Renal cortical epithelial cell (primary cell): Measurements from ENCODE around the gene TIMM23. TPM values are rescaled to one million over a fixed set of nuclear protein-coding genes. Genes with fewer than 3 reads are reported as not detected.
"Not testable (repeated sequence)": the region's sequence is repeated elsewhere in the genome, so short reads cannot be mapped to it uniquely, and the experiment has no call there.

ENCODE experiments used
- DNase-seq: peaks from one replicate; pipeline ENCODE4 v3.0.0-alpha.2; 2011; ENCODE audit warnings: low read depth
- total RNA-seq: library from RNA; depleted of rRNA; stranded (reverse); fragments of >200 nt; gene quantifications from 2 replicates; pipeline ENCODE4 v1.2.3, GENCODE V29; 2014

Gene TIMM23
- total RNA-seq, 1 donor from 2014 or later: 91.4 TPM

DNA sequence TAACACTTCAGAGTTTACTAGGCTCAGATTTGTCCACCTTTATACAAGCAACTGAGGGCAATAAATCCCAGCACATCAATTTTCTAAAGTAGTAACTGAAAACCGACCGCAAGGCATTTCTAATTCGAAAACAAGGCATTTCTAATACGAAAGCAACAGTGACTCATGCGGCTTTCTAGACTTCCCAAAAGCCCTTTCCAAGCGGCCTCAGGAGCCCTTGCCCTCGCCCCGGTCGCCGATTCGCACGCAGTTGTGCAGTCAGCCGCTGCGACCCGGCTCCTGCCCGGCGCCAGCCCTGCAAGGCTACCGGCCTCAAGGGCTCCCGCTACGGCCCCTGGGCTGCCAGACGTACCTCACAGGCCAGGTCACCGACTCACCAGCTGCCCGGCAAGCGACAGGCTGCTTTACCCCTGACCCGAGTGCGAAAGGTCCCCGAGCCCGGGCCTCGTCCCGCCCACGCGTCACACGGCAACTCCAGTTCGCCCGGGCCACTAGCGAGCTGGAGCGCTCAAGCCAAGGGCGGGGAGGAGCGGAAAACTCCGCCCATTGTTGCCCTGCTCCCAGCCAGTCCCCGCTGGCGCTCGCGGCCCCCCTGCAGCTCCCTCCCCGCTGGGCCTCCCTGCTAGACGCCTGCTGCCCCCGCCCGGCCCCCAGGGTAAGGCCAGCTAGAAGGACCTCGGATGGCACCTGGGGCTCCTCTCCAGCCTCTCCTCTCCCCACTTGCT lies 50.9 kb downstream of the TIMM23 start:
- peak; percentile 97 for DNase-seq

DNA sequence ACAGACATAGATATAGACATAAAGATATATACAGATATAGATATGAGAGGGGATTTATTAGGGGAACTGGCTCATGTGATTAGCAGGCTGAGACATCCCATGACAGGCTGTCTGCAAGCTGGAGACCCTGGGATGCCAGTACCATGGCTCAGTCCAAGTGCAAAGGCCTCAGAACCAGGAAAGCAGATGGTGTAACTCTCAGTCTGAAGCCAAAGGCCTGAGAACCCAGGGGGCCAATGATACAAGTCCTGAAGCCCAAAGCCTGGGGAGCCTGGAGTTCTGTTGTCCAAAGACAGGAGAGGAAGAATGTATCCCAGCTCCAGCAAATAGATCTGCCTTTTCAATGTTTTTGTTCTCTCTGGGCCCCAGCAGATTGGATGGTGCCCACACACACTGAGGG lies 52.7 kb downstream of the TIMM23 start:
- DNase-seq: no peak

DNA sequence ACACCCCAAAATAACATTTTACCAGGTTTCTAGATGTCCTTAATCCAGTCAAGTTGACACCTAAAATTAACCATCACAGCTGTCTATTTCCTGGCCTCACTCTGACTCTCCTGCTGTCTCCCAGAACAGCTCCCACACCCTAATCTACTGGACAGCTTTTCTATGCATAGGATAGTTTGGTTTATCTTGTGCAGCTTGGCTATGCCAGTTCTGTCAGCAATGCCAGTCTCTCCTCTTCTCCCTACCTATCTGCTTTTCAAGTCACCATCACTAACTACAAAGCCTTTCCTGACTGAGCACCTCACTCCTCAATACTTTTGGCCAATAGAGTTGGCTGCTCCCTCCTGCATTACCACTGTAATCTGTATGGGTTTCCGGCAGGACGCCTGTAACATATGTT lies 53.1 kb downstream of the TIMM23 start:
- DNase-seq: no peak

DNA sequence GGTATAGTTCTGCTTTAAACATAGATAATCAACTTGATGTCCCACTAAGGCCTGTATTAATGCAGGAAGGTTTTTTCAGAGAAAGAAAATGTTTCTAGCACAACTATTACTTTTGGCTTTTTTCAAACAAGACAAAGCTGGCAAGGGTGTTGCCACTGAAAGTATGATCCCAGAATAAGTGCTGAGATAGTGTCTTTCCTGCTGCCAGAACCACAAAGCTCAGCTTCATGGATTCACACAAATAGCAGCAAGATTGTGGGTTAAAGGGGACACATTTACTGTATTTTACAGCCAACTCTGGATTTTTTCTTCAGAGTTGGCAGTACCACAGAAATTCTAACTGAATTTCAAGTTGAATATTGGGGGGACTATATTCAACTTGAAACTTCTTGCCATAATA lies 53.8 kb downstream of the TIMM23 start:
- no peak for DNase-seq

DNA sequence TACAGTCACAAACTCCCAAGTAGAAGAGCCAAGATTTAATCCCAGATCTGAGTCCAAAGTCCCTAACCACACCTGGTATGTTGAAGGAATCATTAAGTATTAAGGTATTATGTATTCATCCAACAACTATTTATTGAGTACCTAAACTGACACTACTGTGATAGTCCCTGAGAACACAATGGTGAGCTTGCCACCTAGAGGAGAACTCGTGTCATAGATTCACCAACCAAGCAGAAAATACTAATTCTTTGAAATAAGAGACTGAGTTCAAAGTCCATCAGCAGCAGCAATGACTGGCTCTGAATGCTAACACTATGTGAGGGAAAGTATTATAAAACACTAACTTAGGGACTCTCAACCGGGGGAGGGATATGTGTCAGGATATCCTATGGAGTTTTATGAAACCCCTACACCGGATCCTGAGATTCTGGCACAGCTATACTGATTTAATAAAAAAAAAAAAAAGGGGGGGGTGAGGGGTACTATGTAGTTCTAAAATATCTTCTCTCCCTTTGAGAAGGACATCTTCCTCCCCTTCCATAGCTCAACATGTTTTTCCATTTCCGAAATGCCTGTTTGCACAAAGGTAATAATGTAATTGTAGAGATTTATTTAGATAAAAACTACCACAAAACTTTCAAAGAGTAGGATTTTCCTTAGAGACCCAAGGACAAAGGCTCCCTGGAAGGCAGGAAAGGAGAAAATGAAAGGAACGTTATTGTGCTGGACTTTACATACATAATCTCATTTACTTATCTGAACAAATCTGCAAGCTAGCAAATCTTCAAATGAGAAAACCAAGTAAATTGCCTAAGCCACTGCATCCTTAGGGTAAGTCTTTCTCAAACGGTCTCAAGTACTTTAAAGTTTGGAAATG lies 56.5 kb downstream of the TIMM23 start:
- peak; percentile 90 for DNase-seq

DNA sequence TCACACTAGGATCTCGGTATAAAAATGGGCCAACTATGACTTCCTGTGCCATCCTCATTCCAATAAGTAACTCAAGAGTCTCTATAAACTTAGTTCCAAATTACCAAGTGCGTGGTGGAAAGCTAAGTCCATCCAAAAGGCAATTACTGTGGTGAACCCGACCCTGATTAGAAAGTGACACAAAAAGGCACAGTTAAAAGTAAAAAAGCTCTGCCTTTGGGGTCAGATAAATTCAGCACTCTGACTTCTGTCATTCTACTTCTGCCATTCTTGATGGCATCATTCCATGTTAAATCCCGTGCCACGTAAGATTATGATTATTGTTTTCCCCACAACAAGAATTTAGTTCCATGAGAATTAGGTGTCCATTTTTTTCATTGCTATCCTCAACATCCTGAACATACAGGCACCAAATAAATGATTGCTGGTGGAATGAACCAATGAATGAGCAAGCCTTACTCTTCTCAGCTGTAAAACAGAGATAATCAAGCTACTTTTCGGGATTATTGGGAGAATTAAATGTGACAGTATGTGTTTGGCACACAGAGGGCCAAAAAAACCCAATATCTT lies 57.3 kb downstream of the TIMM23 start:
- DNase-seq: no peak

DNA sequence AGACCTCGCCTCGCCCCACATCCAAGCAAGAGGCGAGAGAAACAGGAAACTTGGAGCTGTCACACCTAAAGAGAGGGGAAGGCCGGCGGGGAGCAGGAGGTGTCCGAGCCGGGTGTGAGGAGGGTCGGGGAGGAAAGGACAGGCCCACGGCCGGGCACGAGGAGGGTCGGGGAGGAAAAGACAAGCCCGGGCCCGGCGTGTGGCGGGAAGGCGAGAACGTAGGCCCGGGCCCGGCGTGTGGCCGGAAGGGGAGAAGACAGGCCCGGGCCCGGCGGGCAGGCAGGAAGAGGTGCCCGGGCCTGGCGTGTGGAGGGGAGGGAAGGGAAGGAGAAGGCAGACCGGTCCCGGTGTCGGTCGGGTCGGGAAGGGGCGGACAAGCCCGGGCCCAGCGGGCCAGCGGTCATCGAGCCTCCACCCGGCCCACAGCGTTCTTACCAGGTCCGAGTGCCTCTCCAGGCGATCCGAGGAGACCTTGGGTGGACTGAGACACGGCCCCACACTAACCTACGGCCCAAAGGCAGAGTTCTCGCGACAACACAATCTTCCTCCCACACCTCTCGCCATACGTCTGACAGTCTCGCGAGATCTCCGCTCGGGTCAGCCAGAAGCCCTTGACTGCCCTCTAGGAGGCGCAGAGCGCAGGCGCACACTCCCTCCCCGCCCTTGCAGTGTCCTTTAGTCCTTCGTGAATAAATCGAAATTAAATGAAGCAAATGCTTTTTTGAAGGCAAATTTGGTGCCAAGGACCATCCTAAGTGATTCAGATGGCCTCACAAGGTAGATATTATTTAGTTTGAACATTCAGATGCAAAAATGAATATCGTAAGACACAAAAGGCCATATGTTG lies 58.0 kb downstream of the TIMM23 start, which contains the start of gene NCOA4:
Gene NCOA4 (minus strand): TSS at position 533 of the 847 bp plus-strand sequence. CDS start 13,943 bp downstream, outside the sequence.
- peak; percentile 96 for DNase-seq

DNA sequence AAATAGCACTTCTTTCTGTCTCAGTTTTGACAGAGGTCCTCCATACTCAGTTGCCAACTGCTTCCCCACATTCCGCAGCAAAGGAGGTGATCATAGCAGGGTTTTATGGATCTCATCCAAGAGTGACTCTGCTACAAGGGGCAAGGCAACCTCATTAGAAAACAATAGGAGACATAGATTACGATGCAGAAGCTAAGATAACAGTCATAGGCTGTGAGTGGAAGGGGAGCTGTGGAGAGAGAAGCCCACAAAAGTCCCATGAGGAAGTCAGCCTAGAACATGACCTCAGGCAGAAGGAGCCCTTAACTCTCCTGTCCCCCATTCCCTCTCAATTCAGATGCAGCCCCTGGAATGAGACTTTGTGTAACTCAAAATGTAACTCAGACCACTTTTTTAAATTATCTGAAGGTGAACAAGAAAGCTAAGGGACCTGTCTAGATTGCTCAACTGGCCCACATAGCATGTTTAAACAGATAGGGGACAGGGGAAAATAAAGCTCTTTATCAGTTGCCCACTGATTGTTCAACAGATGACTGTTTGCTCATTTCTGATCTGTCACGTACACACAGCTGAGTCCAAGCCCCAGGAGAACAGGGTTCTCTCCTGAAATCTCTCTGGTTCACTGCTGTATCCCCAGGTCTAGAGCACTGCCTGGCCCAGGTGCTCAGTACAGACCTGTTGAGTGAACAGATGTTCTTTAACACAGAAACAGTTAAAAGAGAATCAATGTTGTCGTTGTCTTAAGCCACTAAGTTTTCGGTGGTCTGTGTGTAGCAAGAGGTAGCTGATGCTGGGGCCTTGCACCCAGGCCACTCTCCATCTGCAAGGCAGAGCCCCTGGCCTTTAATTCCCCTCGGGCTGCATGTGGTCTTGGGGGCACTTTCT lies 59.6 kb downstream of the TIMM23 start:
- DNase-seq: no peak

DNA sequence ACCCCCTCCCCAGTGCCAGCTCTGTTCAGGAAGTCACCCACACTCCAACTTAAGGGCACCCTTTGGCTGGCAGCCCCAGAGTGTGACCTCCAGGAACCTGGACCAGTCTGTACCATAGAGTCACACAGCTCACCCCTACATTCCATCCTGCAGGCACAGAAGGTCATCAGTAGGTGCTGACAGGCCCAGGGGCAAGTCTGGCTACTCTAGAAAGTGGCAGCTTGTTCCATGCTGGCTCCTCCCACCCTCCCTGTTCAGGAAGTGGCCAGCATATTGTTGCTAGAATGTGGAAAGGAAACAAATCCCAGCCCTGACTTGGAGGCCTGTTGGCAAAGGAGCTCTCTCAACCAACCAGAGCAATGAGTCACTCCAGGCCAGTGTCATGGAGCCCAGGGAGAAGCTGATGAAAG lies 61.3 kb downstream of the TIMM23 start:
- peak; percentile 91 for DNase-seq

DNA sequence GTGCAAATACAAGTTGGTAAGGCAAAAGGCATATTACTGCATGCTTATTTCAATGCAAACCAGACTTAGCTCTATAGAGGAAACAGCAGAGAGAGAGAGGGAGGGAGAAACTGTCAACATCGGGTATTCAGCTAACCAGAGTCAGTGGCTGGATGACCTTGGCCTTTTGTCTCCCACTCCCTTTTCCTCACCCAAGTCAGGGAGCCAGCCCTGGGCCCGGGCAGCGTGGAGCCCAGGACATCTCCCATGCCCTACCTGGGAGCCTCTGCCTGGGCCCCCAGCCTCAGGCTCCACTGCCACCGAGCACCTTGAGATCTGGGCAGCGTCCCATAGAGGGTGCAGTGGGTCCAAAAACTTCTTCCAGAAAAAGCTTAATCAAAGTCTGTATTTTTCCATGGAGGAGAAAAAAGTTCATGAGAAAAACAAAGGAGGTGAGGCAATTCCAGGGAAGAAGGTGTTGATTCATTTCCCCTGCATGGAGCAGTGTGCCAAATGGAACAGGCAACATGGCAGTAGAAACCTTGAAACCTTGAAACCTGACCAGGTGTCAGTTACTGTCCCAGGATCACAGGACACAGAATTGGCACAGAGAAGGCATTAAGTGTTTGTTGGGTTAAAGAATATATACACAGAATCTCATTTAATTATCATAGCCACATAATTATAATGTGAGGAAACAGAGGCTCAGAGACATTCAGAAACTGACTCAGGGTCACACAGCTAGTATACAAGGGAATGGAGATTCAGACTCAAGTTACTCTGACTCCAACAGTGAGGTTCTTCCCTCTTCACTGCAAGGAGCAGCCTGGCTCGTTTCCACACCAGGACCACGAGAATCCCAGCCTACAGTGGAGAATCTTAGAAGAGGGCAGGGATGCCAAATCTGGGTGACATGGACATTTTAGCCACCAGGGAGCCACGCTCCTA lies 63.9 kb downstream of the TIMM23 start:
- DNase-seq: peak; percentile 28

DNA sequence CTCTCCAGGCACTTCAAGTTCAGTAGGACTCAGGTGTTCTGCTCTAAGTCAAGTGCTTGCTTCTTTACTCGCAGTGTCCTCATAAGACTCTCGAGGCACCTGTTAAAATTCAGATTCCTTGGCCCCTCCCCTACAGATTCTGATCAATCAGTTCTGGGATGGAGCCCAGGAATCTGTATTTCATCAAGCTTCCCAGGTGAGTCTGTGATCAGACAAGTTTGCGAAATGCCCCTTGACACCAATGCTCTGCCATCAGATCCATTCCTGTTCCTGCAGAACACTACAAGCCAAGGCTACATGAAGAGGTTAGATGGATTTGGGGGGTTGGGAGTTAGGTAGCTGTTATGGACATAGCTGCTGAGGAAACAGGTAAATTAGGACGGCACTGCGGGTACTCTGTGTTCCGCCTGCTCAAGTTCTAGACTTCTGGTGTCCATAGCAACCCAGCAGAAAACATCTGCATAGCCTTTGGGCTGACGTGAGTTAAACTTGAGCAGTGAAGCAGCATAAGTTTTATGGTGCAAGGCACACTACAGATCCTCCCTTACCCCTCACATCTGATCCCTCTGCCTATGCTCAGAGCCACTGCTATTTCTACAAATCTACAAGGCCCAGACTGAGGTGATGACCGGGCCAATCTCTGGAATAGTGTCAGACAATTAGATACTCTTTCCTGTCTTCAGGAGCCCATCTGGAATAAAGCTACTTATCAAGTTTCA lies 65.0 kb downstream of the TIMM23 start:
- DNase-seq: no peak

DNA sequence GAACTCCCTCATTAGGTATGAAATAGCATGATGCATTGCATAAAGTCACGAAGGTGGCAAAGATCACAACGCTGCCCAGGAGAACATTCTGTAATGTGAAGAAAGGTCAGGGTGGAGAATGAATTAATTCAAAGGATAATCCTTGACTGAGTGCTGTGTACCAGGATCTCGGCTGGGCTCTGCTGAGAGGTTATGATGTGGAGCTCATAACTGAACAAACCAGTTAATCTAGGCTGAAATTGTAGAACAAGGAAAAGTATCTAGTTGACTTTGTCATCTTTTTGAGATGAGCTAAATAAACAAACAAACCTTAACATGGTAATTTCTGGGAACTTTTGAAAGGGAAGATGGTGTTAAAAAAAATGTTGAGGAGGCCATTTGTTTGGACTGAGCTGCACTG lies 67.7 kb downstream of the TIMM23 start:
- DNase-seq: no peak

DNA sequence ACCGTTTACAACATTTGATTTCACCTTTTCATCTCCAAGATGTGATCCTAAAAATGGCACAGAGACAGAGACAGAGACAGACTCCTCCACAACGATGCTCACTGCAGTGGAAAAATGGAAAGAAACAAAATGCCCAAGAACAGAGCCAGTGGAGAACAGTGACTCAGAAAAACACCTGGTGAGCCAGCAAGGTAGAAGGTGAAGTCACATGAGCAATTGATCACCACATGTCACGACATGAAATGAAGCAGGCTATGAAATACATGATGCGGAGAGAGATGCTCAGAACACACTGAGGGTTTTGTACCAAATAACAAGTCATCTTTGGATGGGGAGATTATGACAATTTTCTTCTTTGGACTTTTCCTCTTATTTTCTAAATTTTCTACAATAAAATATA lies 70.2 kb downstream of the TIMM23 start:
- DNase-seq: no peak

DNA sequence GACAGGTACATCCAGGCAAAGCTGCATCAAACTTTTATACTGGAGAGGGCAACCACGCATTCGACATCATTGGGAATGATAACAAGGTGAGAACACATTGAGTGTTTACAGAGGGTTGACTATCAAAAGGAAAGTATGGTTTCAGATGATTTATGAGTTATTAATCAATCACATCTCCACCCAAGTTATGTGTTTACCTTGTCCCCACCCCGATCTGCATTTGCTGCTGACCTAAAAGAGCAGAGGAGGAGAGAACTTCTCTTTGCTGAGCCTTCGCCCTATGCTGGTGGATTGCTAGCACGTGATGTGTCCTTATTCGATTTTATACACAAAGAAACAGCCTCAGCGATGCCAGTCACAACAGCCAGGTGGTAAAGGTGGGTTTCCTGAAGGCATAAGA lies 74.0 kb downstream of the TIMM23 start, which contains the start of gene MSMB:
Gene MSMB (minus strand): TSS at position 9 of the 400 bp plus-strand sequence. CDS start 32 bp downstream, outside the sequence.
- no peak for DNase-seq

DNA sequence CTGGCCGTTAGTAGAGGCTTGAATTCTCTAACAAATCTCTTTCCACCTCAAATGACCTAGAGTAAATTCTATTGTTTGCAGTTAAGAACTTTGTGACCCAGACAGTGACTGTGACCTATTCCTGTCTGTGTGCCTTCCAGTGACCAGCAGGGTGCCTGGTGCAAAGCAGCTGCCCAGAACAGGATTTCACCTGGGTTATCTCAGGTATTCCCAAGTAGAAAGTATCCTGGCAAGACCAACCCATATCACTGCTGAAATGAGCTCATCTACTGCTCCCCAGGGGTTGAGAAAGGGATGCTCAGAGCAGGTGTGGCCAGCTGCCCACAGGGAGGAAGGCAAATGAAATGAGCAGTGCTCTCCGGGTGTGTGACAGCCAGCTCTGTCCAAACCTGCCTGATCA lies 75.9 kb downstream of the TIMM23 start:
- no peak for DNase-seq

DNA sequence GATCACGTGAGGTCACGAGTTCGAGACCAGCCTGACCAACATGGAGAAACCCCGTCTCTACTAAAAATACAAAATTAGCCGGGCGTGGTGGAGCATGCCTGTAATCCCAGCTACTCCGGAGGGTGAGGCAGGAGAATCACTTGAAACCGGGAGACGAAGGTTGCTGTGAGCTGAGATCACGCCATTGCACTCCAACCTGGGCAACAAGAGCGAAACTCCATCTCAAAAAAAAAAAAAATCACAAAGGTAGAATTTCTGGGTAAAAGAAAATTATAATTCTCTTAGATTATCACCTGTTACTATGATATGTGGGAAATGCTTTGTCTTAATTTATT lies 77.2 kb downstream of the TIMM23 start:
- DNase-seq: not testable (repeated sequence)

DNA sequence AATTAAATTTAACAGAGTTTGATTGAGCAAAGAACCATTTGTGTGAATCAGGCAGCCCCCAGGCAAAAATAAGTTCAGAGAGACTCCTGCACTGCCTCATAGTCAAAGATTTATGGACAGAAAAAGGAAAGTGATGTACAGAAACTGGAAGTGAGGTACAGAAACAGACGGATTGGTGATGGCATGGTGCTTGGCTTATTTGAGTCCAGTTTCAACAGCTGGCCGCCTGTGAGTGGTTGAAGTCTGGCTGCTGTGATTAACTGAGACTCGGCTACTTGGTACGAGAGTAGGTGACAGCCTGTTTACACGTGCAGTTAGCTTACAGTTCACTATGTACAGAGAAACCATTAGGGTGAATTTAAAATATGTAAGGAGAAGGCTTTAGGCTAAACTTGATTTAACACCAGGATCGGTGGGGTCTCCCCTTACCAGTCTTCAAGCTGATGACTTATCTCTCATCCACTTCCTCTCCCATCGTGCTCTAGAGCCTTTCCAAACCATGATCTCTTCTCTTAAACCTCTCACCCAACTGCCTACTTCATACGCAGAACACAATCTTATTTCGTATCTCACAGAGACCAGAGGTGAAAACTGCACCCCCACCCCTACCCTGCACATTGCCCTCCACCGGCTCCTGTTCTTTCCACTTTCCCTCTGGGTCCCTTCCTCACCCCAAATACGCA lies 78.8 kb downstream of the TIMM23 start:
- DNase-seq: no peak

DNA sequence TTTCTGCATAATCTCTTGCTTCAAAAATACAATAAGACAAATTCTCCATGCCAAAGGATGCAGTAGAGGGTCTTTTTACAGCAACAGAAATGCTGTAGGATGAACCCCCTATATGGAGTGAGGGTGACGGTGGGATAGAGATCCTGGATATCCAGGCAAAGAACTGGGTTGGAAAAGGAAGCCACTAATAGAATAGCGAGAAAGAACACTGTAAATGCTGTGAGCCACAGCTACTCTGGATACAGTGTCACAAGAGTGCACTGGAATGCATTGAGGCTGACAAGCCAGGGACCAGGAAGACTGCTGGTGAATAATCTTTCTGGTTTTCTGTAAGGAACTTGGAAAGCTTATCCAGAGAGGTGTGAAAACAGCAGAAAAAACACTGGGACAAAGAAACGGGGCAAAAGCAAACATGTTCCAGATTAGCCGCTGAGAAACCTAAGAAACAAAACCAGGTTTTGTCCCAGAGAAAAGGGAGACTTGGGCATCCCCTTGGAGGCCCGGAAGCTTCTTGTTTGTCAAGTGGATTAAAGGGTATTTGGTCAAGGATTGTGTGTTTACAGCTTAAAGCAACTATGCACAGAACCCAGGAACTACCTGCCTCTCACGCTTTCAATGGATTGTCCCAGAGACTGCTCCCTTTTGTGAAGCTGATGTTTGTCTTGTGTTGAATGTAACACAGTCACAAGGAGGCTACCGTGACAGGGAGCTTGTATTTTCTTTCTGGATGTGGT lies 79.9 kb downstream of the TIMM23 start:
- no peak for DNase-seq
